Stimulated activated naive CD8-positive, alpha-beta T cell treated with anti-CD3 and anti-CD28 coated beads, Interleukin-15, amount 100 ng/mL, for 72 hours (primary cell): ENCODE data around the gene PROCA1.
"Not testable (repeated sequence)": the region's sequence is repeated elsewhere in the genome, so short reads cannot be mapped to it uniquely, and the experiment has no call there.

Experiments used
- ATAC-seq: fragments of 150-1000 bp; cut with Tn5 transposase; 2 replicates; pipeline ENCODE4 v1.10.0; 2021; ENCODE audit warnings: mild to moderate bottlenecking, moderate library complexity
- DNase-seq, 2 donors: peaks; one replicate each; pipeline ENCODE4 v3.0.0; 2021 to 2022
- H3K27ac Mint-ChIP-seq, 2 donors: one replicate each; pipeline ENCODE4 v1.8.0; 2022; ENCODE audit warnings: mild to moderate bottlenecking in 2 of 2, mixed read lengths in 2 of 2, moderate library complexity in 2 of 2
- H3K27me3 Mint-ChIP-seq: one replicate; pipeline ENCODE4 v1.8.0; 2022; ENCODE audit warnings: mixed read lengths
- H3K4me1 Mint-ChIP-seq: one replicate; pipeline ENCODE4 v1.8.0; 2022; ENCODE audit warnings: mild to moderate bottlenecking, mixed read lengths
- H3K4me3 Mint-ChIP-seq, 2 donors: one replicate each; pipeline ENCODE4 v1.8.0; 2022; ENCODE audit warnings: mild to moderate bottlenecking in 2 of 2, mixed read lengths in 2 of 2, moderate library complexity in 1 of 2
- H3K9me3 Mint-ChIP-seq, 2 donors: one replicate each; pipeline ENCODE4 v1.8.0; 2022; ENCODE audit warnings: mixed read lengths in 2 of 2

The PROCA1 gene

GRCh38 chr17:28685366-28685765 lies 26.3 kb downstream of the PROCA1 start:
- no peak for DNase-seq
- Mint-ChIP-seq H3K27me3 (no peaks in the 10 kb centered on the region), H3K9me3 (no peaks in the 10 kb centered on the region), H3K27ac (no peak overlapping the region), H3K4me1 (no peaks in the 10 kb centered on the region), H3K4me3 (no peak overlapping the region)
- ATAC-seq, result no peak

- Mint-ChIP-seq H3K27ac (no peak overlapping the region), H3K4me3 (no peak overlapping the region), H3K9me3 (no peaks in the 10 kb centered on the region), H3K4me1 (no peaks in the 10 kb centered on the region), H3K27me3 (no peaks in the 10 kb centered on the region)
- DNase-seq, result no peak
- ATAC-seq, result no peak
Observed at GRCh38 chr17:28684963-28685362, 26.7 kb downstream of the PROCA1 start.

- no peak for DNase-seq
- no peak for ATAC-seq
- H3K4me1 Mint-ChIP-seq, result no peaks in the 10 kb centered on the region
- no peak overlapping the region for H3K4me3 Mint-ChIP-seq
- H3K9me3 Mint-ChIP-seq, result no peaks in the 10 kb centered on the region
- H3K27ac Mint-ChIP-seq, result no peak overlapping the region
- no peaks in the 10 kb centered on the region for H3K27me3 Mint-ChIP-seq
Observed at GRCh38 chr17:28682655-28683054, 29.0 kb downstream of the PROCA1 start.

- no peaks in the 10 kb centered on the region for H3K27me3 Mint-ChIP-seq
Observed at GRCh38 chr17:28675980-28676379, 35.7 kb downstream of the PROCA1 start.

GRCh38 chr17:28675490-28675889 lies 36.2 kb downstream of the PROCA1 start:
- ATAC-seq (no peak), DNase-seq (no peak)
- H3K27ac Mint-ChIP-seq, result no peak overlapping the region
- no peaks in the 10 kb centered on the region for H3K27me3 Mint-ChIP-seq
- H3K4me3 Mint-ChIP-seq, result no peak overlapping the region
- no peaks in the 10 kb centered on the region for H3K9me3 Mint-ChIP-seq
- H3K4me1 Mint-ChIP-seq, result no peaks in the 10 kb centered on the region

More at GRCh38 chr17:28675980-28676379, 35.7 kb downstream of the PROCA1 start:
- Mint-ChIP-seq H3K27ac (no peak overlapping the region), H3K4me1 (no peaks in the 10 kb centered on the region), H3K9me3 (no peaks in the 10 kb centered on the region), H3K4me3 (no peak overlapping the region)
- no peak for ATAC-seq
- no peak for DNase-seq

GRCh38 chr17:28669918-28670317 lies 41.8 kb downstream of the PROCA1 start:
- peak overlapping the region in 1 of 2 donors; percentile 50 for H3K27ac Mint-ChIP-seq
- ATAC-seq, result no peak
- peaks cover 16% of the 10 kb centered on the region for H3K4me1 Mint-ChIP-seq

GRCh38 chr17:28667870-28668269 lies 43.8 kb downstream of the PROCA1 start:
- Mint-ChIP-seq H3K9me3 (no peaks in the 10 kb centered on the region), H3K4me1 (peaks cover 37% of the 10 kb centered on the region), H3K27me3 (no peaks in the 10 kb centered on the region), H3K27ac (no peak overlapping the region), H3K4me3 (no peak overlapping the region)
- ATAC-seq (no peak), DNase-seq (no peak)

More at GRCh38 chr17:28669918-28670317, 41.8 kb downstream of the PROCA1 start:
- no peak for DNase-seq
- H3K27me3 Mint-ChIP-seq, result no peaks in the 10 kb centered on the region
- no peak overlapping the region for H3K4me3 Mint-ChIP-seq
- H3K9me3 Mint-ChIP-seq, result no peaks in the 10 kb centered on the region

GRCh38 chr17:28665994-28666393 lies 45.7 kb downstream of the PROCA1 start:
- DNase-seq (no peak), ATAC-seq (no peak)
- Mint-ChIP-seq H3K4me1 (peaks cover 40% of the 10 kb centered on the region), H3K27ac (peak overlapping the region in 1 of 2 donors; percentile 75), H3K4me3 (no peak overlapping the region), H3K27me3 (no peaks in the 10 kb centered on the region), H3K9me3 (no peaks in the 10 kb centered on the region)

- Mint-ChIP-seq H3K4me3 (peak overlapping the region; percentile 97 to 99), H3K4me1 (peaks cover 55% of the 10 kb centered on the region), H3K27me3 (no peaks in the 10 kb centered on the region), H3K27ac (peak overlapping the region; percentile 92 to 99), H3K9me3 (no peaks in the 10 kb centered on the region)
- DNase-seq (no peak), ATAC-seq (no peak)
Observed at GRCh38 chr17:28663723-28664122, 48.0 kb downstream of the PROCA1 start.

GRCh38 chr17:28662527-28662829 lies 49.2 kb downstream of the PROCA1 start:
- Mint-ChIP-seq H3K4me1 (peaks cover 46% of the 10 kb centered on the region), H3K4me3 (peak overlapping the region; percentile 97 to 99), H3K27me3 (no peaks in the 10 kb centered on the region), H3K9me3 (no peaks in the 10 kb centered on the region), H3K27ac (peak overlapping the region; percentile 99)
- ATAC-seq (no peak), DNase-seq (no peak)

- DNase-seq (peak; percentile 93 to 94), ATAC-seq (peak; percentile 93)
- H3K27ac Mint-ChIP-seq, result peak within 1 kb of the TSS; percentile 99
- H3K4me3 Mint-ChIP-seq, result peak within 1 kb of the TSS; percentile 97 to 99
- H3K9me3 Mint-ChIP-seq, result no peaks in the 10 kb centered on the region
- H3K27me3 Mint-ChIP-seq, result no peaks in the 10 kb centered on the region
- peaks cover 45% of the 10 kb centered on the region for H3K4me1 Mint-ChIP-seq
Observed at GRCh38 chr17:28661635-28662526, 49.8 kb downstream of the PROCA1 start, which contains the start of the genes SDF2 and SUPT6H. SDF2 (minus strand) TSS chr17:28661906; CDS start chr17:28661876, 30 bp downstream. SUPT6H (plus strand) TSS chr17:28662205; CDS start chr17:28673402, 11,197 bp downstream.

- not testable (repeated sequence) for ATAC-seq, H3K9me3 Mint-ChIP-seq, DNase-seq, H3K27me3 Mint-ChIP-seq
- Mint-ChIP-seq H3K4me3 (peak overlapping the region; percentile 50 to 97), H3K4me1 (peaks cover 42% of the 10 kb centered on the region), H3K27ac (peak overlapping the region in 1 of 2 donors; percentile 89)
Observed at GRCh38 chr17:28659497-28659881, 52.2 kb downstream of the PROCA1 start.

- H3K4me3 Mint-ChIP-seq, result not testable (repeated sequence)
- peaks cover 37% of the 10 kb centered on the region for H3K4me1 Mint-ChIP-seq
Observed at GRCh38 chr17:28658766-28659496, 52.8 kb downstream of the PROCA1 start.

GRCh38 chr17:28658342-28658741 lies 53.3 kb downstream of the PROCA1 start:
- not testable (repeated sequence) for H3K27me3 Mint-ChIP-seq, ATAC-seq, H3K9me3 Mint-ChIP-seq, DNase-seq, H3K4me3 Mint-ChIP-seq
- H3K27ac Mint-ChIP-seq, result peak overlapping the region in 1 of 2 donors; percentile 19
- peaks cover 31% of the 10 kb centered on the region for H3K4me1 Mint-ChIP-seq

More at GRCh38 chr17:28658766-28659496, 52.8 kb downstream of the PROCA1 start:
- ATAC-seq, H3K27me3 Mint-ChIP-seq, H3K9me3 Mint-ChIP-seq, DNase-seq: not testable (repeated sequence)
- peak overlapping the region in 1 of 2 donors; percentile 89 for H3K27ac Mint-ChIP-seq

GRCh38 chr17:28657756-28658155 lies 53.9 kb downstream of the PROCA1 start:
- no peaks in the 10 kb centered on the region for H3K27me3 Mint-ChIP-seq
- no peaks in the 10 kb centered on the region for H3K9me3 Mint-ChIP-seq
- H3K4me3 Mint-ChIP-seq, result no peak overlapping the region
- no peak overlapping the region for H3K27ac Mint-ChIP-seq
- DNase-seq, result no peak
- ATAC-seq, result no peak
- peaks cover 25% of the 10 kb centered on the region for H3K4me1 Mint-ChIP-seq

GRCh38 chr17:28655160-28655559 lies 56.5 kb downstream of the PROCA1 start:
- no peak for DNase-seq
- no peak for ATAC-seq
- Mint-ChIP-seq H3K4me1 (peaks cover 14% of the 10 kb centered on the region), H3K9me3 (no peaks in the 10 kb centered on the region), H3K4me3 (no peak overlapping the region), H3K27me3 (no peaks in the 10 kb centered on the region), H3K27ac (no peak overlapping the region)
